RWPE2 (cell line): ENCODE results near the gene PLA2G2F.
A peak's percentile ranks its signal among the peaks of the same experiment; 100 is the strongest.

Experiments used
- ATAC-seq: fragments of 200-7000 bp; cut with Tn5 transposase; 3 replicates; pipeline ENCODE4 v1.9.1; 2021; ENCODE audit warnings: low read depth
- DNase-seq: peaks from one replicate; pipeline ENCODE4 v3.0.0-alpha.2; 2020; ENCODE audit warnings: low spot score
- H3K27ac ChIP-seq: fragments of 450-650 bp; 2 replicates; pipeline ENCODE4 v1.5.1; 2017; ENCODE audit warnings: mild to moderate bottlenecking; ENCODE audit not compliant: poor library complexity, severe bottlenecking
- H3K27me3 ChIP-seq: fragments of 250-450 bp; sonication (Bioruptor Pico); 2 replicates; pipeline ENCODE4 v1.5.1; 2021; ENCODE audit warnings: mild to moderate bottlenecking, moderate library complexity; ENCODE audit not compliant: insufficient read depth, poor library complexity, severe bottlenecking
- H3K36me3 ChIP-seq: fragments of 250-450 bp; sonication (Bioruptor Pico); 2 replicates; pipeline ENCODE4 v1.5.1; 2020; ENCODE audit warnings: low read depth, mild to moderate bottlenecking, moderate library complexity
- H3K4me1 ChIP-seq: fragments of 250-450 bp; sonication (Bioruptor Pico); 2 replicates; pipeline ENCODE4 v1.5.1; 2021; ENCODE audit warnings: mild to moderate bottlenecking, moderate library complexity; ENCODE audit not compliant: insufficient read depth, poor library complexity, severe bottlenecking
- H3K4me3 ChIP-seq: fragments of 250-450 bp; sonication (Bioruptor Pico); 2 replicates; pipeline ENCODE4 v1.5.1; 2021; ENCODE audit warnings: mild to moderate bottlenecking, moderate library complexity; ENCODE audit not compliant: severe bottlenecking
- H3K9me3 ChIP-seq: fragments of 250-450 bp; sonication (Bioruptor Pico); 2 replicates; pipeline ENCODE4 v1.5.1; 2021; ENCODE audit warnings: mild to moderate bottlenecking, moderate library complexity; ENCODE audit not compliant: severe bottlenecking
- TF ChIP-seq, protein P1 (sequence below): fragments of 450-650 bp; IDR thresholded peaks from one replicate; pipeline ENCODE4 v1.5.1; 2017; ENCODE audit warnings: mild to moderate bottlenecking, moderate library complexity; ENCODE audit not compliant: poor library complexity, severe bottlenecking

Gene PLA2G2F

GRCh38 chr1:20167126-20167525, 28.0 kb downstream of the PLA2G2F start:
- Histone ChIP-seq H3K27ac (no peak overlapping the region), H3K36me3 (no peaks in the 10 kb centered on the region), H3K4me1 (peaks cover 8% of the 10 kb centered on the region), H3K27me3 (no peaks in the 10 kb centered on the region), H3K9me3 (no peaks in the 10 kb centered on the region), H3K4me3 (no peak overlapping the region)
- DNase-seq = no peak
- TF ChIP-seq, protein P1, sequence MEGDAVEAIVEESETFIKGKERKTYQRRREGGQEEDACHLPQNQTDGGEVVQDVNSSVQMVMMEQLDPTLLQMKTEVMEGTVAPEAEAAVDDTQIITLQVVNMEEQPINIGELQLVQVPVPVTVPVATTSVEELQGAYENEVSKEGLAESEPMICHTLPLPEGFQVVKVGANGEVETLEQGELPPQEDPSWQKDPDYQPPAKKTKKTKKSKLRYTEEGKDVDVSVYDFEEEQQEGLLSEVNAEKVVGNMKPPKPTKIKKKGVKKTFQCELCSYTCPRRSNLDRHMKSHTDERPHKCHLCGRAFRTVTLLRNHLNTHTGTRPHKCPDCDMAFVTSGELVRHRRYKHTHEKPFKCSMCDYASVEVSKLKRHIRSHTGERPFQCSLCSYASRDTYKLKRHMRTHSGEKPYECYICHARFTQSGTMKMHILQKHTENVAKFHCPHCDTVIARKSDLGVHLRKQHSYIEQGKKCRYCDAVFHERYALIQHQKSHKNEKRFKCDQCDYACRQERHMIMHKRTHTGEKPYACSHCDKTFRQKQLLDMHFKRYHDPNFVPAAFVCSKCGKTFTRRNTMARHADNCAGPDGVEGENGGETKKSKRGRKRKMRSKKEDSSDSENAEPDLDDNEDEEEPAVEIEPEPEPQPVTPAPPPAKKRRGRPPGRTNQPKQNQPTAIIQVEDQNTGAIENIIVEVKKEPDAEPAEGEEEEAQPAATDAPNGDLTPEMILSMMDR = no peak
- no peak for ATAC-seq

- Histone ChIP-seq H3K9me3 (no peaks in the 10 kb centered on the region), H3K27ac (no peak overlapping the region), H3K4me1 (peaks cover 8% of the 10 kb centered on the region), H3K4me3 (no peak overlapping the region), H3K36me3 (no peaks in the 10 kb centered on the region), H3K27me3 (no peaks in the 10 kb centered on the region)
- TF ChIP-seq, protein P1 = no peak
- DNase-seq (no peak), ATAC-seq (no peak)
Measured at GRCh38 chr1:20168564-20169491, 29.7 kb downstream of the PLA2G2F start.

DNA sequence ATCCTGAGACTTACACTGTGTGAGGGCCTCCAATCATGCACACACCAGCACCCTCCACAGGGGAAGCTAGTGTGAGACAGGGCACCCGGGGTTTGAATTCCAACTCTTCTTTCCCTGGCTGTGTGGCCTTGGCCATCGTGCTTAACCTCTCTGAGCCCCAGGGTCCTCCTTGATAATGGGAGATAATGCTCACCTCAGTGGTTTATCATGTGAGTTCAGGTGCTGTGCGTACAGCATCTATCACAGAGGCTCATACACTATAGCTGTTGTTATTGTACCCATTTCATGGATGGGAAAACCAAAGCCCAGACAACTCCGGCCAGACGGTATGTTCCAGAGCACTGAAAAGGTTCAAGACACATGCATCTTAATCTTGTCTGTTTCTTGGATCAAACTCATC, 30.8 kb downstream of the PLA2G2F start:
- Histone ChIP-seq H3K9me3 (no peaks in the 10 kb centered on the region), H3K27ac (peak overlapping the region; percentile 61), H3K4me1 (peaks cover 8% of the 10 kb centered on the region), H3K4me3 (no peak overlapping the region), H3K27me3 (no peaks in the 10 kb centered on the region), H3K36me3 (no peaks in the 10 kb centered on the region)
- ATAC-seq = no peak
- no peak for DNase-seq
- TF ChIP-seq, protein P1 = no peak

DNA sequence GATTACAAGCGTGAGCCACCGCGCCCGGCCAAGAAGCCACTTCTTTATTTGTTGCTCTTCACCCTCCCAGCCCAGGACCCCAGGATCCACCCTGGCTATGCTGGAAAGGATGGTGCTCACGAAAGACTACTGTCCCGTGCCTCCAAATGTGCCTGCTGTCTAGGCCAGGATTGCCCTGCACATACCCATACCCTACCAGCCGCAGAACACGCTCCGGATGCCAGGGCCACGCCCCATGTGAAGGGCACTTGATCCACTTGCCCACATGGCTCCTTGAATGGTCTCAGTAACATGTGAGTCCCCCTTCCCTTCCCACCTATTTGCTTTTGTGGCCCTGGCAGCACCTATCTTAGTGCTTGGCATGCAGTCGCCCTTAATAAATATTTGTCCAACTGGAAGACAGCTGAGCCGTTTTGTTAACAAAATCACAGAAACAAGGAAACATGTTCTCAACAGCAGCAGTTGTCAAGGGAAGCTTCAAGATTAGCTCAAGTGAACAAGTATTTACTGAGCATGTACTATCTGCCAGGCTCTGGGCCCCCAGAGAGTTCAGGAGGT, 33.0 kb downstream of the PLA2G2F start:
- Histone ChIP-seq H3K27me3 (no peaks in the 10 kb centered on the region), H3K4me3 (no peak overlapping the region), H3K27ac (peak overlapping the region; percentile 61), H3K4me1 (peaks cover 4% of the 10 kb centered on the region), H3K36me3 (no peaks in the 10 kb centered on the region), H3K9me3 (no peaks in the 10 kb centered on the region)
- DNase-seq (no peak), ATAC-seq (no peak)
- TF ChIP-seq, protein P1 = no peak
